Prostate gland (tissue), 2 donors: ENCODE measurements around the gene STK4.

Source experiments
- POLR2A ChIP-seq: fragments of 450-650 bp; IDR thresholded peaks from one replicate; pipeline ENCODE4 v1.6.1; 2016; ENCODE audit warnings: antibody characterized with exemption, mild to moderate bottlenecking
- TF ChIP-seq, protein P1 (sequence below), 4 experiments: fragments of 200-600 bp in 2 of 4; fragments of 450-650 bp in 2 of 4; sonication (generic) in 2 of 4; IDR thresholded peaks; 1 replicate in 3 of 4; 2 replicates in 1 of 4; pipeline ENCODE4 v1.5.1; 2016 to 2019; ENCODE audit warnings: antibody characterized with exemption in 4 of 4, mild to moderate bottlenecking in 2 of 4, moderate library complexity in 2 of 4

DNA sequence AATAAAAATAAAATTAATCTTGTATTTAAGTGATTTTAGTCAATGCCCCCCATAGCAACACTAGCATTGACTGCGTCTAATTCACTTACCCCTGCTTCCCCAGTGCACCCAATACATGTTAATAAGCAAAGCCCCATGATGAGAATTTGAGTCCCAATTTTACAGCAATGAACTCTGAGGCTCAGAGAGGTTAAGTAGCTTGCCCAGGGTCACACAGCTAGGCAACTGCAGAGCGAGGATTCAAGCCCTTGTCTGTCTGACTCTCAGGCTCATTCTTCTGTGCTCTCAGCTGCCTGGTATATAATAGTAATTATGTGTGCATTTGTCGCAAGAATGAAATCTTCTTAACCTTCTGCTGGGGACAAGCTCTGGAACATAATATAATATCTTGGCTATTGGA, 48.0 kb upstream of the STK4 start:
- TF ChIP-seq, protein P1, sequence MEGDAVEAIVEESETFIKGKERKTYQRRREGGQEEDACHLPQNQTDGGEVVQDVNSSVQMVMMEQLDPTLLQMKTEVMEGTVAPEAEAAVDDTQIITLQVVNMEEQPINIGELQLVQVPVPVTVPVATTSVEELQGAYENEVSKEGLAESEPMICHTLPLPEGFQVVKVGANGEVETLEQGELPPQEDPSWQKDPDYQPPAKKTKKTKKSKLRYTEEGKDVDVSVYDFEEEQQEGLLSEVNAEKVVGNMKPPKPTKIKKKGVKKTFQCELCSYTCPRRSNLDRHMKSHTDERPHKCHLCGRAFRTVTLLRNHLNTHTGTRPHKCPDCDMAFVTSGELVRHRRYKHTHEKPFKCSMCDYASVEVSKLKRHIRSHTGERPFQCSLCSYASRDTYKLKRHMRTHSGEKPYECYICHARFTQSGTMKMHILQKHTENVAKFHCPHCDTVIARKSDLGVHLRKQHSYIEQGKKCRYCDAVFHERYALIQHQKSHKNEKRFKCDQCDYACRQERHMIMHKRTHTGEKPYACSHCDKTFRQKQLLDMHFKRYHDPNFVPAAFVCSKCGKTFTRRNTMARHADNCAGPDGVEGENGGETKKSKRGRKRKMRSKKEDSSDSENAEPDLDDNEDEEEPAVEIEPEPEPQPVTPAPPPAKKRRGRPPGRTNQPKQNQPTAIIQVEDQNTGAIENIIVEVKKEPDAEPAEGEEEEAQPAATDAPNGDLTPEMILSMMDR (IDR thresholded peaks at IDR 0.05) = no peak
- no peak for TF ChIP-seq POLR2A
